Neutrophil (primary cell): Measurements from ENCODE around the gene BTBD9.

Experiments used
- H3K27ac ChIP-seq: fragments of 200-600 bp; sonication (generic); 2 replicates; pipeline ENCODE4 v1.5.1; 2016; ENCODE audit warnings: mild to moderate bottlenecking, moderate library complexity
- H3K27me3 ChIP-seq: fragments of 200-600 bp; sonication (generic); 2 replicates; pipeline ENCODE4 v1.6.0; 2016; ENCODE audit warnings: mild to moderate bottlenecking
- H3K36me3 ChIP-seq: fragments of 200-600 bp; sonication (generic); 2 replicates; pipeline ENCODE4 v1.5.1; 2017
- H3K4me1 ChIP-seq, 2 experiments: fragments of 200-600 bp in 1 of 2; sonication (generic) in 1 of 2; 1 replicate in 1 of 2; 2 replicates in 1 of 2; pipeline versions ENCODE4 v1.5.1 to v1.6.1; 2013 to 2016; ENCODE audit warnings: low read depth in 1 of 2, low read length in 1 of 2, mild to moderate bottlenecking in 1 of 2, moderate library complexity in 1 of 2; ENCODE audit not compliant: control insufficient read depth in 1 of 2, insufficient read depth in 1 of 2
- H3K4me3 ChIP-seq, 2 experiments: fragments of 200-600 bp in 1 of 2; sonication (generic) in 1 of 2; 1 replicate in 1 of 2; 2 replicates in 1 of 2; pipeline ENCODE4 v1.5.1; 2013 to 2016; ENCODE audit warnings: low read depth in 1 of 2, low read length in 1 of 2, mild to moderate bottlenecking in 1 of 2, moderate library complexity in 1 of 2
- H3K9me3 ChIP-seq: fragments of 200-600 bp; sonication (generic); 2 replicates; pipeline ENCODE4 v1.5.1; 2016
- CTCF ChIP-seq: fragments of 200-600 bp; sonication (generic); IDR thresholded peaks from 2 replicates; pipeline ENCODE4 v1.5.1; 2016; ENCODE audit warnings: antibody characterized with exemption

Gene BTBD9

DNA sequence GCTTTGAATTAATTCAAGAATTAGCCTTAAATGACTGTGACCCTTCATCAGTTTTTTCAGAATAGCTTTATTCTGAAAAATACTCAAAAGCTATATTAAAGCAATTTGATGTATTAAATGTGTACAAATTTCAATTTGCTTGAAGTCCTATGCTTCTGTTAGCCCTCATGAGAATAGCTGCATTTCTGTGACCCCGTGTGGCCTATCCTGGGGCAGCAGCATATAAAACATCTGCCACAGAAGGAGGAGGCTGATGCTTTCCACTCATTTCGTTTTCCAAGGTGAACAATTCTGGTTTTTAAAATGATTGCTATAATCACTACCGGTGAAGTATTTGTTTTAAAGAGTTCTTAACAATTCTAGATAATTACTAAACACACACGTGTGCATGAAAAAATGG lies 360.3 kb downstream of the BTBD9 start:
- TF ChIP-seq CTCF: no peak
- Histone ChIP-seq H3K27ac (no peak overlapping the region), H3K4me3 (no peak overlapping the region)

DNA sequence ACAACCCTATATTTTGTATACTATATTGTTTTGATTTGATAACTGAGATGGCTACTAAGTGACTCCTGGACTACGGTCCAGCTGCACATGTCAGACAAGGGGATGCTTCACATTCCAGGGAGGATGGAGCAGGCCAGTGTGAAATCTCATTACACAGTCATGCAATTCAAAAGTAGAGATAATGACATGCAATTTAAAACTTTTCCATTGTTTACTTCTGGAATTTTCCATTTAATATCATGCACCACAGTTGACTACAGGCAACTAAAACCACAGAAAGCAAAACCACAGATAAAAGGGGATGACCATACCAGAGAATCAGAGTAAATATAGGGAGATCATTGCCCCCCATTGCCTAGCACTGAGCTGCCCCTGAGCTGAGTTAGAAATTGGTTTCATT lies 366.4 kb downstream of the BTBD9 start:
- Histone ChIP-seq H3K9me3 (no peaks in the 10 kb centered on the region), H3K4me3 (no peak overlapping the region), H3K27me3 (no peaks in the 10 kb centered on the region), H3K36me3 (no peaks in the 10 kb centered on the region), H3K4me1 (no peaks in the 10 kb centered on the region), H3K27ac (no peak overlapping the region)
- TF ChIP-seq CTCF: no peak

More for the DNA sequence above, 360.3 kb downstream of the BTBD9 start:
- H3K27me3 ChIP-seq: no peaks in the 10 kb centered on the region
- no peaks in the 10 kb centered on the region for H3K9me3 ChIP-seq
- H3K4me1 ChIP-seq: no peaks in the 10 kb centered on the region
- H3K36me3 ChIP-seq: no peaks in the 10 kb centered on the region

DNA sequence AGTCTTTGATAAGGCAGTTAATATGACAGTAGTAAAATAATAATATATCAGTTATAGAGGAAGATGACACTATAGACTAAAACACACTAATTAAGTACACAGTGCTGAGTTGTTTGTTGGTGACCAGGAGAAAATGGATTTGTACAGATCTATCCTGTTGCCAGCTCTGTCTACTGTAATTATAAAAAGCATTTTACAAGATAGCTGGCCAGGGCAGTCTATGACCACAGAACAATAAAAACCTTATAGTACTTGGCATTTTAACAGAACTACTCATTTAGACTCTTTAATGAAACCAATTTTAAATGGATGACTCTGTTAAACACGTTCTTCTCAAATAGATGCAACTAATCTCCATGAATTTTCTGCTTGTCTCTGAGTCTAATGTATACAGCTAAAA lies 367.5 kb downstream of the BTBD9 start:
- no peak overlapping the region for H3K27ac ChIP-seq

GRCh38 chr6:38271081-38271480 lies 368.6 kb downstream of the BTBD9 start:
- no peaks in the 10 kb centered on the region for H3K36me3 ChIP-seq
- TF ChIP-seq CTCF: no peak
- no peaks in the 10 kb centered on the region for H3K4me1 ChIP-seq
- H3K4me3 ChIP-seq: no peak overlapping the region
- H3K27me3 ChIP-seq: no peaks in the 10 kb centered on the region
- H3K9me3 ChIP-seq: no peaks in the 10 kb centered on the region
- no peak overlapping the region for H3K27ac ChIP-seq

More for the DNA sequence above, 367.5 kb downstream of the BTBD9 start:
- Histone ChIP-seq H3K9me3 (no peaks in the 10 kb centered on the region), H3K27me3 (no peaks in the 10 kb centered on the region), H3K4me3 (no peak overlapping the region), H3K36me3 (no peaks in the 10 kb centered on the region), H3K4me1 (no peaks in the 10 kb centered on the region)
- no peak for TF ChIP-seq CTCF

DNA sequence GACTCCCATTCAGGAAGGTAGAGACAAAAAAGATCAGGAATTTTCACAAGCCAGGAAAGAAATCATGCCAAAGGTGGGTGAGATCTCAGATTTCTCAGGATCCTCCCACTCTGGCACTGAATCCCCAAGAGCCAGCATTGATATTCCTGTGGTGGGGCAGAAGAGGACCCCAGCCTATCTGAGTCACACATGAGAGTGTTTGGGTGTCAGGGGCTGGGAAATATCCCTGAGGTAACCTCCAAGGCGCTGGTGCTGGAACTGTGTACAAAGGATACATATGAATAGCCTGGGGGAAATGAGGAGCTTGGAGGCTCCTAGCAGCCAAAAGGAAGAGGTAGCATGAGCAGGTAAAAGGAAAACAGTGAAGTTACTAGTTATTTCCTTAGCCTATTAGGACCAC lies 369.4 kb downstream of the BTBD9 start:
- Histone ChIP-seq H3K4me3 (no peak overlapping the region), H3K4me1 (no peaks in the 10 kb centered on the region), H3K27me3 (no peaks in the 10 kb centered on the region), H3K9me3 (no peaks in the 10 kb centered on the region), H3K36me3 (no peaks in the 10 kb centered on the region), H3K27ac (no peak overlapping the region)
- no peak for TF ChIP-seq CTCF
